ENCODE measurements around the gene DBP. TPM values are rescaled to one million over a fixed set of nuclear protein-coding genes. Genes with fewer than 3 reads are reported as not detected.
A peak's percentile ranks its signal among the peaks of the same experiment; 100 is the strongest.

The DBP gene
- total and polyA plus RNA-seq, 2 of the 13 experiments (the other 11 are each of a cell fraction or from before 2014, with no cell fraction given): 1.7 to 5.8 TPM

- TF ChIP-seq BRF2 (CRISPR knock-in tag; IDR thresholded peaks at IDR 0.05): peak; percentile 78; the same call in 1 of the 2 replicates
- TF ChIP-seq ONECUT2 (CRISPR knock-in tag; IDR thresholded peaks at IDR 0.05): no peak
- peak; percentile 90 for TF ChIP-seq RXRB (CRISPR knock-in tag; IDR thresholded peaks at IDR 0.05; ENCODE audit: borderline replicate concordance)
- peak; percentile 85 for TF ChIP-seq ATF7-NPFF (CRISPR knock-in tag; IDR thresholded peaks at IDR 0.05; ENCODE audit: low read depth)
- peak; percentile 75; the same call in 1 of the 2 replicates for TF ChIP-seq FUBP1 (CRISPR knock-in tag; IDR thresholded peaks at IDR 0.05; ENCODE audit: borderline replicate concordance)
- TF ChIP-seq IRF2 (CRISPR knock-in tag; IDR thresholded peaks at IDR 0.05): peak; percentile 99
- TF ChIP-seq ARNT2 (CRISPR knock-in tag; IDR thresholded peaks at IDR 0.05; ENCODE audit: low read depth): peak; percentile 83; the same call in 1 of the 2 replicates
- TF ChIP-seq ZNF580 (CRISPR knock-in tag; IDR thresholded peaks at IDR 0.05; ENCODE audit: borderline replicate concordance, low read depth): peak; percentile 91
- peak; percentile 94; the same call in 1 of the 2 replicates for TF ChIP-seq ZFP82 (CRISPR knock-in tag; IDR thresholded peaks at IDR 0.05; ENCODE audit: borderline replicate concordance)
- peak; percentile 99 for TF ChIP-seq MYC (CRISPR knock-in tag; IDR thresholded peaks at IDR 0.05; ENCODE audit: borderline replicate concordance)
- TF ChIP-seq SMYD3 (CRISPR knock-in tag; IDR thresholded peaks at IDR 0.05): no peak
- TF ChIP-seq JUND (CRISPR knock-in tag; IDR thresholded peaks at IDR 0.05): peak; percentile 83; the same call in 1 of the 2 replicates
- TF ChIP-seq CBX5 (CRISPR knock-in tag; IDR thresholded peaks at IDR 0.05; ENCODE audit: borderline replicate concordance): peak; percentile 72; the same call in 1 of the 2 replicates
- TF ChIP-seq ZFP36L2 (CRISPR knock-in tag; IDR thresholded peaks at IDR 0.05): 0 out of 2 replicates have a peak, but pooled peaks have one; percentile 50
- no peak for TF ChIP-seq CREB3 (CRISPR knock-in tag; IDR thresholded peaks at IDR 0.05)
- 0 out of 2 replicates have a peak, but pooled peaks have one; percentile 54 for TF ChIP-seq HOMEZ (CRISPR knock-in tag; IDR thresholded peaks at IDR 0.05; ENCODE audit: low read depth)
- TF ChIP-seq REXO4 (CRISPR knock-in tag; IDR thresholded peaks at IDR 0.05; ENCODE audit: borderline replicate concordance): no peak
- peak; percentile 95 for TF ChIP-seq ZNF414 (CRISPR knock-in tag; IDR thresholded peaks at IDR 0.05)
- peak; percentile 26; the same call in 1 of the 2 replicates for TF ChIP-seq PATZ1 (CRISPR knock-in tag; IDR thresholded peaks at IDR 0.05)
Measured at GRCh38 chr19:48618916-48619691, 18.1 kb downstream of the DBP start, which contains the start of the genes RPL18 and SPHK2 (continued).

All from HepG2 (cell line).